GM19397 (cell line): Measurements from ENCODE around the gene ZNF587.
A peak's percentile ranks its signal among the peaks of the same experiment; 100 is the strongest.
"Not testable (repeated sequence)": the region's sequence is repeated elsewhere in the genome, so short reads cannot be mapped to it uniquely, and the experiment has no call there.

ENCODE experiments used
- ATAC-seq: cut with Tn5 transposase; IDR thresholded peaks from one replicate; pipeline ENCODE4 v1.9.1; 2021; ENCODE audit warnings: mild to moderate bottlenecking, moderate library complexity; ENCODE audit not compliant: unreplicated experiment

Gene ZNF587

GRCh38 chr19:57886046-57886445, 36.4 kb downstream of the ZNF587 start:
- no peak for ATAC-seq

DNA sequence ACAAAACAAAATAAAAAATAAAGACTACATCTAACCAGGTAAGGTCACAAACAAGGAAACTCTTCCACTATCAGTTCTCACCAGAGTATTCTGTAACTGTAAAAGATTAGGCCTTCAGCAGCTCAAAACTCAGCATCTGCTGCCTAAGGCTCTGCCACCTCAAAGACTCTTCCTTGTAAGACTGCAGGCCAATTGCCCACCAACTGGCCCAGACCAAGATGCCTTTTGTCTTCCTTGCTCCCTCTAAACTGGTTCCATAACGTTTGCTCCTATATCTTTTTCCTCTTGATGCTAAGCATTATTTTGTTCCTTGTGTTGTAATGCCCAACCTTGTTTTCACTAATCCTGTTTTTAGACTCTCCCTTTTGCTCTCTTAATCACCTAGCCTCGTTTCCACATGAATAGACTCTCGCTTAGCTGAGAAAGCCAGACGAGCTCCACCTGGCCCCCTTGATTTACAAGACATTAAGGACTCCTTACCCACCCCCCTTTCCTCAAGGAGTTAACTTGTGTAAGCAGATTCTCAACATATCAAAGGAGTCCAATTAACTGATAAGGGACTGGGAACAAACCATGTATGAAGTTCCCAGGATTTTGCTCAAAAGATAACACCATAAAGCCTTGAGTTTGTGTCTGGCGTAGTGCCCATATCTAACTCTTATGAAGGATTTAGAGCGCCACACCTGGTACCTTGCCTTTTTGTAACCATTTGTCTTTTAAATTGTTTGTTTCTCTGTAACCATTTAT, 37.7 kb downstream of the ZNF587 start:
- ATAC-seq = no peak

DNA sequence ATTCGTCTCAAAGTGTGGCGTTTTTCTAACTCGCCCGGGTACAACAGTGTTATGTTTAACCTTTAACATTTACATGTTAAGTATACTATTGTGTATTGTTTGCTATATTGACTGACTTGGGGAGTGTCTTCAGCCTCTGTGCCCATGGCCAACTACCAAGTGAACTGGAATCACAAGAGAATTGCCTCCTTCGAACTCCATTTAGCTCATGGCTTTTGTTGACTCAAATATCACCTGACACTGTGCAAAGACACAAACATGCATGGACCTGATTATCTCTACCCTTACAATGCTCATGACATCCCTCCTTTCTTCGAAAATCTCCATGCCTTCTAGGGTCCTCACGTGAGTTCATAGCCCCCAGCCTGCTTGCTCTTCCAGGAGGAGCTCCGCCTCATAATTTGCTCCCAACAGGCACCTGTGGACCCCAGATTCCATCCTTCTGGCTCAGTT, 38.5 kb downstream of the ZNF587 start:
- ATAC-seq = peak; percentile 6

GRCh38 chr19:57888560-57889231, 39.0 kb downstream of the ZNF587 start, which contains the start of gene ZNF814:
Gene ZNF814, minus strand, starts transcription at chr19:57889037. Its CDS starts 235 bp downstream, at chr19:57888802.
- ATAC-seq = peak; percentile 74

- ATAC-seq = not testable (repeated sequence)
Measured at GRCh38 chr19:57890706-57891105, 41.0 kb downstream of the ZNF587 start.

DNA sequence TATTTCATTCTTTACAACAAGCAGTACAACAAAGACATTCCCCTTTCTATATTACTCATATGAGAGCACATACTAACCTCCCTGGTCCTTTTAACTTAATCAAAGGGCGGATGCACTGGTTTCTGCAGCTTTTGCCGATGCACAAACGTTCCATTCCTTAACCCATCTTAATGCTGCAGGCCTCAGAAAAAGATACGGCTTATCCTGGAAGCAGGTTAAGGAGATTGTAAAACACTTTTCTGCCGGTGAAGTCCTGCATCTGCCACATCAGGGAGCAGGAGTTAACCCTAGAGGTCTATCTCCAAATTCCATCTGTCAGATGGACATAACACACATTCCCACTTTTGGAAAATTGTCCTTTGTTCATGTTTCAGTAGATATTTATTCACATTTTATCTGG, 50.7 kb downstream of the ZNF587 start:
- ATAC-seq = no peak

DNA sequence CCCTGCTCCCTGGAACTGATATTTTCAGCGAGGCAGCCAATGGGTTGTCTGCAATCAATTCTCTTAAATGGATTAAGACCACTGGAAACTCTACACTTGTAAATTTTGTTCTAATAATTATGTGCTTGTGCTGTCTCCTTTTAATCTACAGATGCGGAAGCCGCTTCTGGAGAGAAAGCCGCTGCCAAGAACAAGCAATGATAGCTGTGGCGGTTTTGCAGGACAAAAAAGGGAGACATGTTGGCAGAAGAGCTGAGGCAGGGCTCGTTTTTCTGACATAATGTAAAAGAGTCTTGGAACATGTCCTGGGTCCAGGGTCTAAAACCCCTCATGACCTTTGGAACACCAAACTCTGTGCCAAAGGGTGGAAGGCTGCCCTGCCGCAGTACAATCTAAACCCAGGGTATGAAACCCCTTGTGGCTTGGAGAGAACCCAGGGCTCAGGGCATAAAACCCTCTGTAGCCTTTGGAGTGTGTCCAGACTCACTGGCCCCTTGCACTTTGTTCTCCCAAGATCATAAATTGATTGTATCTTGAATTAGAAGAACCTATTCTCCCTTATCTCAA, 54.0 kb downstream of the ZNF587 start:
- no peak for ATAC-seq

DNA sequence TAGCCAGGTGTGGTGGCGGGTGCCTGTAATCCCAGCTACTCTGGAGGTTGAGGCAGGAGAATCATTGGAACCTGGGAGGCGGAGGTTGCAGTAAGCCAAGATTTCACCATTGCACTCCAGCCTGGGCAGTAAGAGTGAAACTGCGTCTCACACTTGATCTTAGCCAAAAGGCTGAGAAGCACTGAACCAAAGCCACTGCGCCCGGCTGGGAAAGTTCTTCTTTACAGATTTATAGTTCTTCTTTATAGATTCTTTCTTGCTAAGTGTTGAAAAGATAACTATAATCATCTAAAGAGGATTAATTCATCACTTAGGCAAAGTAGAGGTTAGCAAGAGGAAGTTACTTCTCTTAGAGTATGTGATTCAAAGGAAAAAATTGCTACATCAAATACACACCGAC, 55.6 kb downstream of the ZNF587 start:
- ATAC-seq = no peak

DNA sequence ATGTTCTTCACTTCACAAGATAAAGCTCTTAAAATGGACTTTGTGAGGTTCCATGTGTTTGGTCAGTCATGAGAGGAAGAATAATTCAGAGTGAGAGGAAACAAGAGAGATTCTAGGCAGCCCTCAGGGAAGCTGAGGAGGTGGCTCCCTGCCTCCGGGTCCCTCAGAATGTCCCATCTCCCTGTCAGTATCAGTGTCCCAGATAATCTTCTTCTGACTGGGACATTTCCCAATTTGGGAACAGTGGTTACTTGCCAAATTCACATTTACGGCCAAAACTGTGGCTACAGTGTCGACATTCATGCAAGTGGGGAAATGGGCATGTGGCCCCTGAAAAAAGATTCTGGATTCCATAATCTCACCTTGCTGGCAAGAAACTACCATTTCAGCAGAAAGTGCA, 57.7 kb downstream of the ZNF587 start:
- no peak for ATAC-seq

DNA sequence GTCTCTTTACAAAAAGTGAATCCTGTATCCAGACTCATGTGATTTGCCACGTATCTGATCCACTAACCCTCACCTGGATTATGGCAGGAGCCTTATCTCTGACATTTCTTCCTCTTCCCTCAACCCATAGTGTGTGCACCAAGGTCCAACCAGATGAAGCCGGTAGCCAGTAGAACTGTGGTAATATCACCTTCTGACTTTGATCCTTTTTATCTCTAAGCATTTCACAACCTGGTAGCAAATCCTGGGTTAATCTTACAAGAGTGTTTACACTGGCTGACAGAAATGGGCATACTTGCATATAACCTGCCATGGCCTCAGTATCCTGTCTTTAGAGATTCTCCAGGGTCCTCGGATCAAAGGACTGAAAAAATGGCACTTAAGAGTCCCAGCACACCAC, 64.9 kb downstream of the ZNF587 start:
- no peak for ATAC-seq
